KBM-7 (cell line): ENCODE results near the gene SPECC1.
"Not testable (repeated sequence)": the region's sequence is repeated elsewhere in the genome, so short reads cannot be mapped to it uniquely, and the experiment has no call there.

Source experiments
- DNase-seq: peaks from one replicate; pipeline ENCODE4 v3.0.0-alpha.2; 2015
- in situ Hi-C: fragments of 300-500 bp; cut with MboI; formaldehyde crosslinking; loops from 2 replicates; pipeline ENCODE4 v1.14.3; 2020; ENCODE audit warnings: low sequenced_read_pairs, low pct_unique_long_range_greater_than_20kb, mixed read lengths

SPECC1 gene, protein sequence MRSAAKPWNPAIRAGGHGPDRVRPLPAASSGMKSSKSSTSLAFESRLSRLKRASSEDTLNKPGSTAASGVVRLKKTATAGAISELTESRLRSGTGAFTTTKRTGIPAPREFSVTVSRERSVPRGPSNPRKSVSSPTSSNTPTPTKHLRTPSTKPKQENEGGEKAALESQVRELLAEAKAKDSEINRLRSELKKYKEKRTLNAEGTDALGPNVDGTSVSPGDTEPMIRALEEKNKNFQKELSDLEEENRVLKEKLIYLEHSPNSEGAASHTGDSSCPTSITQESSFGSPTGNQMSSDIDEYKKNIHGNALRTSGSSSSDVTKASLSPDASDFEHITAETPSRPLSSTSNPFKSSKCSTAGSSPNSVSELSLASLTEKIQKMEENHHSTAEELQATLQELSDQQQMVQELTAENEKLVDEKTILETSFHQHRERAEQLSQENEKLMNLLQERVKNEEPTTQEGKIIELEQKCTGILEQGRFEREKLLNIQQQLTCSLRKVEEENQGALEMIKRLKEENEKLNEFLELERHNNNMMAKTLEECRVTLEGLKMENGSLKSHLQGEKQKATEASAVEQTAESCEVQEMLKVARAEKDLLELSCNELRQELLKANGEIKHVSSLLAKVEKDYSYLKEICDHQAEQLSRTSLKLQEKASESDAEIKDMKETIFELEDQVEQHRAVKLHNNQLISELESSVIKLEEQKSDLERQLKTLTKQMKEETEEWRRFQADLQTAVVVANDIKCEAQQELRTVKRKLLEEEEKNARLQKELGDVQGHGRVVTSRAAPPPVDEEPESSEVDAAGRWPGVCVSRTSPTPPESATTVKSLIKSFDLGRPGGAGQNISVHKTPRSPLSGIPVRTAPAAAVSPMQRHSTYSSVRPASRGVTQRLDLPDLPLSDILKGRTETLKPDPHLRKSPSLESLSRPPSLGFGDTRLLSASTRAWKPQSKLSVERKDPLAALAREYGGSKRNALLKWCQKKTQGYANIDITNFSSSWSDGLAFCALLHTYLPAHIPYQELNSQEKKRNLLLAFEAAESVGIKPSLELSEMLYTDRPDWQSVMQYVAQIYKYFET

DNA sequence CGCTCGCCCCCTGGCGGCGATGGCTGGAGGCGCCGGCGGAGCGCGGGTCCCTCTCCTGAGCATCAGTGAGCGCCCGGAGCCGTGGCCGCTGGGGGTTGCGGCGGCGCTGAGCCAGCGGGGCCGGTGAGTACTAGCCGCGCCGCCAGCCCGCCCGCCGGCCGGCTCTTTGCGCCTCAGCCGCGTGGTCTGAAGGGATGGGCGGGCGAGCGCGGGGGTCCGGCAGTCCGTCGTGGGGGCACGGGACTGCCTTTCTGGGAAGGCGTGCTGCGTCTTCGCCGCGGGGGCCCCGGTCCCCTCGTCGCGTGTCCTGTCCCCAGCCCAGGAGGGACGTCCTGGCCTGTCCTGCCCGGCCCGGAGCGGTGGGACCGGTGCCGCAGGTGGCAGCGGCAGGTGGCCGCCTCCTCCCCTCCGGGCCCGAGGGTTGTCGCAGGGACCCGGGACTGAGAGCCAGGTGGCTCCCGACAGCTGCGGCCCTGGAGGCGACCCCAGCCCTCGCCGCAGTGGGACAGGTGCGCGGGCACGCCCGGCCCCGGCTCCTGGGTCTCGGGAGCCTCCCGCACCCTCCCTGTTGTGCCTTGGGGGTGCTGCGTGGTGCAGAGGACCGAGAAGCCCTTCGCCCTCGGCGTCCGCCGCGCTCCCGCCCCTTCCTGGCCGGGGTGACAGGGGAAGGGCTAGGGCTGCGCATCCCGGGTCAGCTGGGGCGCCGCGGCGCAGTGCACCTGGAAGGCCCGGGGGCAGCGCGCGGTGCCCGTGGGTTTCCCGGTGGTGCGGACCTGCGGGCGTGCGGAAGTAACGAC lies at the start of gene SPECC1:
SPECC1 (plus strand) TSS at position 58 of the 797 bp plus-strand sequence. CDS start 87,293 bp downstream, outside the sequence.
- DNase-seq: peak; percentile 91
- in situ Hi-C loops: no loop called here

- in situ Hi-C loops, DNase-seq: not testable (repeated sequence)
These were observed 46.2 kb upstream of the SPECC1 start for GRCh38 chr17:19962954-19963353.

DNA sequence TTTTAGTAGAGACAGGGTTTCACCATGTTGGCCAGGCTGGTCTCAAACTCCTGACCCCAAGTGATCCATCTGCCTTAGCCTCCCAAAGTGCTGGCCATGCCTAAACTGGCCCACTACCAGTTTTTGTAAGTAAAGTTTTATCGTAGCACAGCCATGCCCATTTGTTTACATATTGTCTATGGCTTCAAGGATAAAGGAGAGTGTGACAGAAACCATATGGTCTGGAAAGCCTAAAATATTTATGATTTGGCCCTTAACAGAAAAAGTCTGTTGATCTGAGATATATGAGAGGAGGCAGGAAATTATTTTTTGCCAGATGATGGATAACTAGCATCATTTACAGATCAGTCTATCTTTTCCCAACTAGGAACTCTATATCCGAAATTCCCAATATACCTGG lies 36.0 kb upstream of the SPECC1 start:
- in situ Hi-C loops: no loop called here

GRCh38 chr17:19975601-19976000 lies 33.6 kb upstream of the SPECC1 start:
- in situ Hi-C loops: no loop called here

More for the DNA sequence above, 36.0 kb upstream of the SPECC1 start:
- DNase-seq: no peak

DNA sequence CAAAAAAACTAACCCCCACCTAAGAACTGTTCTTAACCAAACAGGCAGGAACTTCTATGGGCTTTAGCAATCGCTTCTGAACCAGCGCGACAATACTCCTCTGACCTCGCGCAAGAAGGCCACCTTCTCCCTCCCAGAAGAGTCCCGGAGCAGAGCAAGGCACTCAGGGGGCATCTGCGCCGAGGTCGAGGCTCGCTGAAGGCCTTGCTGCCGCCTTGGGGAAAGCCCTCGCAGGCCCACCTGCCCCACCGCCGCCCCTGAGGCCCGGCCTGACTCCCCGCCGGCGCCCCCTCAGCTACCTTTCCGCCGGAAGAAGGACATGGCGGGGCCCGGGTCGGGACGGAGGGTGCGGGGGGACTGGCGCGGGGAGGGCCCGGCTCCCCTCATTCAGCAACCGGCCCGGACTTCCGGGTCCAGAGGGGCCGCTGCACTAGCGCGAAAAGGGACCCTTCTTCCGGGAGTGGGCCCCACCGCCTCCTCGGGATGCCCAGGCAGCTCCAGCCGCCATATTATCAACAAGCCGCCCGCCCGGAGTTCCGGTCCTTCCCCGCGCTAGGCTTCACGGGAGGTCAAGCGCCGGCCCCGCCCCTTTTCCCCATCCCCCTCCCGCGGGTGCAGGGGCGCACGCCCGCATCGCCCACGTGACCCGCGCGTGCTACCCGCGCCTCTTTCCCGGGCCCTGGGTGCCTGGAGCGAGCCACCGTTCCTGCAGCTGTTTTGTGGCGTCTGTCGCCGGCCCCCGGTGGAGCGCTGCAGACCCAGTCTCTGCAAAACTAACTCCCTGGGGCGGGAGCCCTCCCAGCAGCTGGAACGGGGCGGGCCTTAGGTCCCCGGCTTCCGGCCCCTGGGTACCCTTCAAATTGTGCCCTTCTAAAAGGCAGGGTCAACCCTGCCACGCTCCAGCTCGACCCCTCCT lies 31.6 kb upstream of the SPECC1 start, which contains the start of gene AKAP10:
AKAP10 (minus strand) TSS at position 536 of the 916 bp plus-strand sequence; CDS start at position 387, 149 bp downstream.
- in situ Hi-C loops: no loop called here
- DNase-seq: peak; percentile 89

More at GRCh38 chr17:19975601-19976000, 33.6 kb upstream of the SPECC1 start:
- DNase-seq: no peak

DNA sequence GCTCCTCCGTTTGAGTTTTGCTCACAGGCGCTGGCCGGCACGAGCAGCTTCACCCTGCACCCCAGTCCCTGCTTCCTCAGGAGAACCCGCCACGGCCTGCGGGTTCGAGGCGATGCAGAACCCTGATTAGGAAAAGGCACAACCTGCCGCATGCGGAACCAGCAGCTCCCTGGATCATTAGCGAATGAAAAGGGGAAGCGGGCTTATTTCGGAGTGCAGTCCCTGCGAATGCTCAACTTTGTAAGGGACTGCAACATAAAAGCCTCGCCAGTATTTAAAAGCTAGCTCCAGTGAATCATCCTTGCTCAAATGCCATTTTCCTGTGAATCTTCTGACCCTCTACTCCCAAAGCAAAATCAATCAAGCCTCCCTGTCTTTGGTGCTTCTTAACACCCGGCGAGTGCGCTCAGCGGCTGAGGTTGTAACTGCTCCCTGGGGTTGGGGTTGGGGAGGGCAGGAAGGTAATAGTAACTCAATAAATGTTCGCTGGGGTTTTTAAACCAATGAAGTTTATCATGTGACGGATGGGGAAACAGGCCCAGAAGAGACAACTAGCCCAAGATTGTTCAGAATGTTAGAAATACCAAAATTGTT lies 30.9 kb upstream of the SPECC1 start:
- in situ Hi-C loops: no loop called here
- DNase-seq: no peak

DNA sequence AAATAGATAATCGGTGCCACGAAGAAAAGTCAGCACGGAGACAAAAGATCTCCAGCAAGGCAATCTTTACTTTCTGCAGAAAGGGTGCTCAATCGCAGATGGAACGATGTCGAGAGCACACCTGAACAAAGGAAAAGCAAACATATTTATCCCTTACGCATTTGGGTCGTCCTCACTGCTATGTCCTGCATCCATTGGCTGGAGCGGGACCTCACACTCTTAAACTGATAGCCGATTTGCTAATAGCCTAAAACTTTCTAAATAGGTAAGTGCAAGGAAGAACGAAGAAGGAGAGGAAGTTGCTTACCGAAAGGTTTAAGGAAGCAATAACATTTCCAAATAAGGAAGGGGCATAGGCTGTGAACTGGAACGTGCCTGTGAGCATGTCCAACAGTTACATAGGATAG lies 30.4 kb upstream of the SPECC1 start:
- DNase-seq: peak; percentile 58
- in situ Hi-C loops: no loop called here

- in situ Hi-C loops: no loop called here
- DNase-seq: peak; percentile 89
These were observed 29.0 kb upstream of the SPECC1 start for GRCh38 chr17:19979917-19980770.

DNA sequence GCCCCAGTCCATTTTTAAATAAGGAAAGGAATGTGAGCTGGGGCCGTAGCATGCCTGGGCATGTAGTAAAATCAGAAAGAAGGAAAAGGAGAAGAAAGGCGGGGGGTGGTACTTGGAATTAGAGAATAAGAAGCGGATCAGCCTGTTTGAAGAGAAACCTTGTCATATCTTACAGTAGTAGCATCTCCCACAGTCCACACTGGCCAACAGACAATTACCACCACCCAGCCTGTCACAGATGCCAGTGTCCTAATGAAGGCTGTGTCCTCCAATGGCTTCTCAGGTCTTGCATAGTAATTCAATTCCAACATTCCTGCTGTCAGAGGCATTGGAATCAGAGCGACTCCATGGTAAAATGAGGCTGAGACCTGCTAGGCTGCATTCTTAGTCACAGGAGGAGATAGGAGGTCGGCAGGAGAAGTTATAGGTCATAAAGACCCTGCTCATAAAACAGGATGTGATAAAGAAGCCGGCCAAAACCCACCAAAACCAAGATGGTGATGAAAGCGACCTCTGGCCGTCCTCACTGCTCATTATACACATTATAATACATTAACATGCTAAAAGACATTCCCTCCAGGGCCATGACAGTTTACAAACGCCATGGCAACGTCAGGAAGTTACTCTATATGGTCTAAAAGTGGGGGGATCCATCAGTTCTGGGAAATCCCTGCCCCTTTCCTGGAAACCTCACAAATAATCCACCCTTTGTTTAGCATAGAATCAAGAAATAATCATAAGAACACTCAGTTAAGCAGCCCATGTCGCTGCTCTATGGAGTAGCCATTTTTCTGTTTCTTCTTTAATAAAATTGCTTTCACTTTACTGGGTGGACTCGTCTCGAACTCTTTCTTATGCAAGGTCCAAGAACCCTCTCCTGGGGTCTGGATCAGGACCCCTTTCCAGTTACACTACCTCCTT lies 22.0 kb upstream of the SPECC1 start:
- in situ Hi-C loops: no loop called here
- DNase-seq: no peak

- in situ Hi-C loops: no loop called here
- DNase-seq: no peak
These were observed 21.3 kb upstream of the SPECC1 start for GRCh38 chr17:19987897-19988296.

DNA sequence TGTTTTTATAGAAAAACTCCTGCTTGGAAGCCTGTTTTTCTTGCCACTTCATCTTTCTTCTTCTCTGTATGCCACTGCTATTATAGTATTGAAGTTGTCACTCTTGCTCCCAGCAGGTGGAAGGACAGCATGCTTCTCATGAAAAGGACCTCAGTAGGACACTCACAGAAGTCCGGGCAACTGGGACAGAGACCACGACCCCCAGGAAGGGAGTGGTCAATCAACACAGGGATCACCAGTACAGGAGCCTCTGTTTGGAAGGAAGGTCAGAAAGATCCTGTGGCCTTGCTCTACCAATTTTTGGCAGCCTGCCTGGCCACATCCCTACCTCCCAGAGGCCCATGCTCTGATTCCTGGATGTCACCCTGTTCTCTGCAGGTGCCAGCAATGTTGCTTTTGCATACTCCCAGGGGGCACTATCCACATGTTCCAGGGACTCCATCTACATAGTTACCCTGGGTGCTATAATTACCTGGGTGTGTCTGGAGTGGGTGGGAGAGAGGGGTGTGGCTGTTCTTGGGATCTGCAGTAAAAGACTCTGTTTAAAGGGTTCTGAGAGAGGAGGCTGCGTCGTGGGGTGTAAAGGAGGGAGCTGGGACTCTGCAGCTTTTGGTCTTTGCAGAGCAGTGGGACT lies 17.8 kb upstream of the SPECC1 start:
- in situ Hi-C loops: loop anchor here (10.0 kb wide), 1 partner anchor 113 kb away; no protein-coding TSS in a partner anchor
- no peak for DNase-seq

DNA sequence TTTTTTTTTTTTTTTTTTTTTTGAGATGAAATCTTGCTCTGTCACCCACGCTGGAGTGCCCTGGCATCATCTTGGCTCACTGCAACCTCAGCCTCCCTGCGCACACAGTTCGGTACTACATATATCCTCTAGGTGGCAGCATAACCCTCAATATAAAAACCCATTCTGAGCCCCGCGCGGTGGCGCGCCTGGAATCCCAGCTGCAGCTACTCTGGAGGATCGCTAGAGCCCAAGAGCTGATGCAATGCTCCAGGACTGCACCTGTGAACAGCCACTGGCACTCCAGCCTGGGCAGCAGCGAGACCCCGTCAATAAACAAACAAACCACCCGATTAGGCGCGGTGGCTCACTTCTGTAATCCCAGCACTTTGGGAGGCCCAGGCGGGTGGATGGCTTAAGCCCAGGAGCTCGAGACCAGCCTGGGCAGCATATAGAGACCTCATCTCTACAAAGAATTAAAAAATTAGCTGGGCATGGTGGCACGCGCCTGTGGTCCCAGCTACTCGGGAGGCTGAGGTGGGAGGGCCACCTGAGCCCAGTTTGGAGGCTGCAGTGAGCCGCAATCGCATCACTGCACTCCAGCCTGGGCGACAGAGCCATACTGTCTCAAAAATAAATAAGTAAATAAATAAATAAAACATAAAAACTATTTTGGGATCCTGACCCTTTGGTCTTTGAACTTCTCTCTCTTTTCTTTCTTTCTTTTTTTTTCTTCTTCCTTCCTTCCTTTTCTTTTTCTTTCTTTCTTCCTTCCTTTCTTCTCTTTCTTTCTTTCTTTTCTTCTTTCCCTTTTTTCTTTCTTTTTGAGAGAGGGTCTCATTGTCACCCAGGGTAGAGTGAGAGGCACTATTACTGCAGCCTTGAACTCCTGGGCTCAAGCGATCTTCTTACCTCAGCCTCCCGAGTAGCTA lies 16.1 kb upstream of the SPECC1 start:
- in situ Hi-C loops: loop anchor here (10.0 kb wide), 1 partner anchor 112 kb away; no protein-coding TSS in a partner anchor
- peak; percentile 92 for DNase-seq

DNA sequence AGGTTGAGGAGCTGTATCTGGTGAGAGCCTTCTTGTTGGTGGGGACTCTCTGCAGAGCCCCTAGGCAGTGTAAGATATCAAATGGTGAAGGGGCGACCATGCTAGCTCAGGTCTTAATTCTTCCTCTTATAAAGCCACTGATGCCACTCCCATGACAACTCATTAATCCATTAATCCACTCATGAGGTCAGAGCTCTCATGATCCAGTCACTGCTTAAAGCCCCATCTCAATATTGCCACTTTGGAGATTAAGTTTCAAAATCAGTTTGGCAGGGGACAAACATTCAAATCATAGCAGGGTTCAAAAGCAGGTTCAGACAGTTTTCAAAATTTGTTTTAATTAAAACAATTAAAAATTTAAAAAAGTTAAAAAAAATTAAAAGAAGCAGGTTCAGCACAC lies 13.1 kb upstream of the SPECC1 start:
- in situ Hi-C loops: loop anchor here (10.0 kb wide), 1 partner anchor 109 kb away; no protein-coding TSS in a partner anchor
- no peak for DNase-seq

DNA sequence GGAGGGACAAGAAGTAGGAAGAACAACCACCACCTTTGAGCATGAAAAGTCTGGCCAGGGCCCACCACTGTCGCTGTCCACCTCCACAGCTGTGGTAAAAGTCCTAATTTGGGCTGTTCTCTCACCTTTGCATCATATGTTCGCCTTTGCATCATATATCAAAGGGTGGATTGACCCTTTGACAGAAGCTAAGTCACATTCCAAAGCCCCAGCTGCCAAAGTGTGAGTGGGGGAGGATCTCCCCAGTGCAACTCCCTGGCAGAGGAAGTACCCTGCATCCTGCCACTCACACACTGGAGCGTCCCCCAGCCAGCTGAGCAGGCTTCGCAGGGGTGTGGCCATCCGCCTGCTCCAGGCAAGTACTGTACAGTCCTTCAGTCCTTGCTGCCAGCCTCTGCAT lies 12.7 kb upstream of the SPECC1 start:
- in situ Hi-C loops: loop anchor here (10.0 kb wide), 1 partner anchor 108 kb away; no protein-coding TSS in a partner anchor
- peak; percentile 66 for DNase-seq
